Parathyroid adenoma (tissue), 2 donors: ENCODE measurements around the gene IL19.

Experiments
- H2AFZ ChIP-seq: fragments of 300-600 bp; sonication (generic); one replicate; pipeline ENCODE4 v1.7.0; 2017; ENCODE audit warnings: antibody characterized with exemption, mild to moderate bottlenecking
- H3K27ac ChIP-seq: fragments of 300-600 bp; sonication (generic); one replicate; pipeline ENCODE4 v1.7.0; 2017
- H3K27me3 ChIP-seq: fragments of 300-600 bp; sonication (generic); one replicate; pipeline ENCODE4 v1.7.0; 2017; ENCODE audit warnings: low read length; ENCODE audit not compliant: control insufficient read depth, insufficient read depth
- H3K36me3 ChIP-seq: fragments of 300-600 bp; sonication (generic); one replicate; pipeline ENCODE4 v1.7.0; 2017; ENCODE audit warnings: low read length; ENCODE audit not compliant: control insufficient read depth, insufficient read depth
- H3K4me1 ChIP-seq: fragments of 300-600 bp; sonication (generic); one replicate; pipeline ENCODE4 v1.7.0; 2017; ENCODE audit warnings: control low read depth
- H3K4me2 ChIP-seq: fragments of 300-600 bp; sonication (generic); one replicate; pipeline ENCODE4 v1.7.0; 2017; ENCODE audit warnings: low read length
- H3K4me3 ChIP-seq: fragments of 300-600 bp; sonication (generic); one replicate; pipeline ENCODE4 v1.7.0; 2017; ENCODE audit warnings: low read depth, low read length
- H3K79me2 ChIP-seq: fragments of 300-600 bp; sonication (generic); one replicate; pipeline ENCODE4 v1.7.0; 2017; ENCODE audit warnings: control low read depth
- H3K9ac ChIP-seq: fragments of 300-600 bp; sonication (generic); one replicate; pipeline ENCODE4 v1.7.0; 2017; ENCODE audit warnings: mild to moderate bottlenecking
- H3K9me3 ChIP-seq: fragments of 300-600 bp; sonication (generic); one replicate; pipeline ENCODE4 v1.7.0; 2017; ENCODE audit warnings: low read length; ENCODE audit not compliant: control insufficient read depth
- CTCF ChIP-seq: fragments of 300-600 bp; sonication (generic); IDR thresholded peaks from one replicate; pipeline ENCODE4 v1.7.0; 2017; ENCODE audit warnings: antibody characterized with exemption, mild to moderate bottlenecking
- donor health status: primary hyperparathyroidism.

The IL19 gene

GRCh38 chr1:206799311-206799710 lies 28.7 kb downstream of the IL19 start:
- no peaks in the 10 kb centered on the region for H3K4me1 ChIP-seq
- no peaks in the 10 kb centered on the region for H3K79me2 ChIP-seq
- no peak overlapping the region for H3K9ac ChIP-seq
- TF ChIP-seq CTCF, result no peak
- no peak overlapping the region for H2AFZ ChIP-seq
- H3K4me2 ChIP-seq, result no peak overlapping the region
- no peaks in the 10 kb centered on the region for H3K36me3 ChIP-seq
- no peaks in the 10 kb centered on the region for H3K9me3 ChIP-seq
- H3K27ac ChIP-seq, result no peak overlapping the region
- H3K27me3 ChIP-seq, result no peaks in the 10 kb centered on the region
- no peak overlapping the region for H3K4me3 ChIP-seq

DNA sequence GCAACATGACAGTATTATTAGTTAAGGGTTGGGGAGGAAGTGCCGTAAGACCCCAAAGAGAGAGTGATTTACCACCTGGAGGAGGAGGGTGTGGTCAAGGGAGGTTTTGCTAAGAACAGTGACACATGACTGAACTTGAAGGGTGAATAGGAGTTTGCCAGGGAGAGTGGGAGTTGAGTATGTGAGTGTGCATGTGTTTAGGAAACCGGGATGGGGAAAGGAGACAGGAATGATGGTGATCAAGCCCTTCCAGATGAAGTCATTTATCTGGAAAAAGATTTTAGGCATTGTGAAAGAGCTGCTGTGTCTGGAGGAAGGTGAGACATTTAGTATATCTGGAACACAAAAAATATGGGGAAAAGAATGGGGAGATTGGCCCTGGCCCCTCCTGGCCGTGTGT lies 29.8 kb downstream of the IL19 start:
- no peak for TF ChIP-seq CTCF
- H3K9me3 ChIP-seq, result no peaks in the 10 kb centered on the region
- H3K4me2 ChIP-seq, result no peak overlapping the region
- H3K27me3 ChIP-seq, result no peaks in the 10 kb centered on the region
- H3K4me1 ChIP-seq, result no peaks in the 10 kb centered on the region
- H2AFZ ChIP-seq, result no peak overlapping the region
- no peaks in the 10 kb centered on the region for H3K79me2 ChIP-seq
- no peak overlapping the region for H3K4me3 ChIP-seq
- H3K27ac ChIP-seq, result no peak overlapping the region
- H3K36me3 ChIP-seq, result no peaks in the 10 kb centered on the region
- no peak overlapping the region for H3K9ac ChIP-seq

DNA sequence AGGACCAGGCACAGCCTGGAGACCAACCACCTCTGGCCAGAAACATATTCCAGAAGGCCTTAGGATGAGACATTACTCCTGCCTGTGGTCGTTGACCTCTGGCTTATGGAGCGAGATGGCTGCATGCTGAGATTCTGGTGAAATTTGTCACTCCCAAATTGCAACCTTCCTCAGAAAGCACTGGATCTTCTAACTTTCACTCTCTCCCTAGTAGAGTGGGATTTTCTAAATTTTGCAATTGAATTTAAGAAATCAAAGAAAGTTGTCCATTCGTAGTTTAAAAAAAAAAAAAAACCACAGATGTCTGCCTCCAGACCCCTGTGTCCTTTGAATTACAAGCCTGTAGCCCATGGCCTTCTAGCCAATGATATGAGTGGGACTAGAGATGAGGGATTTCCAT lies 30.3 kb downstream of the IL19 start:
- Histone ChIP-seq H3K27ac (no peak overlapping the region), H3K4me1 (no peaks in the 10 kb centered on the region), H3K9me3 (no peaks in the 10 kb centered on the region), H3K4me3 (no peak overlapping the region), H2AFZ (no peak overlapping the region), H3K4me2 (no peak overlapping the region), H3K9ac (no peak overlapping the region), H3K27me3 (no peaks in the 10 kb centered on the region), H3K79me2 (no peaks in the 10 kb centered on the region), H3K36me3 (no peaks in the 10 kb centered on the region)
- TF ChIP-seq CTCF, result no peak

DNA sequence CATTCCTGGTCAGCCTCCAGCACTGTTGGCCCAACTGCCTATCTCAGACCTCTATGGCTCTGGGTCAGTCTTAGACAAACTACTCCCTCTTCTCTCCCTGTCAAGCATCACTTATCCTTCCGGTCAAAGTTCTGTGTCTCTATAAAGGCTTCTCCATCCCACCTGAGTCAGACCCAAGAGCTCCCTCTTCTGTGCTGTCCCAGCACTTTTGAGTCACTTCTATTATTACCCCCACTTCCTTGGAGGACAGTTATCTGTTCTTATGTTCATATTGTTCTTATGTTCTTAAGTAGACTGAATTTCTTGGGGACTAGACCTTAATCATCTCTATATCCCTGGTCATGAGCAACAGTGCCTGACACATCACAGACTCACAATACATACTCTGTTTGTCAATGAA lies 30.9 kb downstream of the IL19 start:
- Histone ChIP-seq H3K27me3 (no peaks in the 10 kb centered on the region), H3K36me3 (no peaks in the 10 kb centered on the region), H3K79me2 (no peaks in the 10 kb centered on the region), H3K4me2 (no peak overlapping the region), H3K4me1 (no peaks in the 10 kb centered on the region), H3K9ac (no peak overlapping the region), H3K4me3 (no peak overlapping the region), H3K27ac (no peak overlapping the region), H3K9me3 (no peaks in the 10 kb centered on the region), H2AFZ (no peak overlapping the region)
- no peak for TF ChIP-seq CTCF

- Histone ChIP-seq H3K4me2 (no peak overlapping the region), H3K36me3 (no peaks in the 10 kb centered on the region), H2AFZ (no peak overlapping the region), H3K9me3 (no peaks in the 10 kb centered on the region), H3K4me3 (no peak overlapping the region), H3K9ac (no peak overlapping the region), H3K4me1 (no peaks in the 10 kb centered on the region), H3K79me2 (no peaks in the 10 kb centered on the region), H3K27ac (no peak overlapping the region), H3K27me3 (no peaks in the 10 kb centered on the region)
- TF ChIP-seq CTCF, result no peak
Measured at GRCh38 chr1:206802401-206802800, 31.8 kb downstream of the IL19 start.
